Fibroblast of pulmonary artery (primary cell): ENCODE results near the gene POGZ.

Experiments used
- DNase-seq: peaks from one replicate; pipeline ENCODE4 v3.0.0-alpha.2; 2010; ENCODE audit warnings: low read depth
- H3K4me3 ChIP-seq: replicated peaks from 2 replicates; pipeline ENCODE4 v1.5.1; 2011; ENCODE audit warnings: low read depth, mild to moderate bottlenecking, control low read depth, low read length, moderate library complexity
- CTCF ChIP-seq: IDR thresholded peaks from 2 replicates; pipeline ENCODE4 v1.5.1; 2011; ENCODE audit warnings: mild to moderate bottlenecking, control low read depth, low read length, inconsistent platforms; ENCODE audit errors: missing control alignments

POGZ gene

DNA sequence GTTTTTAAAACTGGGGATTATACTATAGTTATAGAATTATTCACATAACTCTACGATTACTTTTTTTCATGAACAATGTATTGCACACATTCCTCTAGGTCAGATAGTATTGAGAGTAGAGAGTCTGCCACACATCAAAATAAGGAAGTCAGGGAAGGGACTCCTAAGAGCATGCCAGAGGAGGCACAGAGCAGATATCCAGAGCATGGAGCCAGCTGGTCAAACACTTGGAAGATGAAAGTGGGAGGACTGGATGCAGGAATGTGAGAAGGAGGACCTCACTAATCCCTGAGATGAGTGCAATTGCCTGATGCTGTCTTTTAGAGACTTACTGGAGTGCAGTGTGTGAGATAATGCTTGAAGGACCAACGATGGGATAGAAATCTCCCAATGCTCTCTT lies 102.6 kb downstream of the POGZ start:
- no peak for TF ChIP-seq CTCF
- H3K4me3 ChIP-seq, result no peak overlapping the region
- DNase-seq, result no peak
